Subcutaneous abdominal adipose tissue (tissue), 5 donors: Measurements from ENCODE around the gene ZCCHC17.

Experiments
- H3K27ac ChIP-seq: one replicate; pipeline ENCODE4 v1.7.0; 2013; ENCODE audit warnings: low read depth, mild to moderate bottlenecking, inconsistent platforms, low read length, moderate library complexity
- H3K27me3 ChIP-seq, 5 donors: one replicate each; pipeline ENCODE4 v1.7.0; 2013; ENCODE audit warnings: low read length in 5 of 5, inconsistent platforms in 1 of 5; ENCODE audit not compliant: control insufficient read depth in 5 of 5, insufficient read depth in 4 of 5
- H3K36me3 ChIP-seq, 5 donors: one replicate each; pipeline ENCODE4 v1.7.0; 2013; ENCODE audit warnings: low read length in 5 of 5; ENCODE audit not compliant: control insufficient read depth in 5 of 5, insufficient read depth in 5 of 5
- H3K4me1 ChIP-seq, 5 donors: one replicate each; pipeline ENCODE4 v1.7.0; 2013; ENCODE audit warnings: low read length in 5 of 5, mild to moderate bottlenecking in 3 of 5, moderate library complexity in 1 of 5; ENCODE audit not compliant: control insufficient read depth in 5 of 5, insufficient read depth in 5 of 5
- H3K4me3 ChIP-seq, 5 donors: one replicate each; pipeline ENCODE4 v1.7.0; 2013; ENCODE audit warnings: low read length in 5 of 5, low read depth in 1 of 5
- H3K9ac ChIP-seq, 5 donors: one replicate each; pipeline ENCODE4 v1.7.0; 2013; ENCODE audit warnings: low read length in 5 of 5, mild to moderate bottlenecking in 4 of 5, moderate library complexity in 3 of 5
- H3K9me3 ChIP-seq, 5 donors: one replicate each; pipeline ENCODE4 v1.7.0; 2013; ENCODE audit warnings: low read length in 5 of 5; ENCODE audit not compliant: control insufficient read depth in 5 of 5
- donor health status: healthy.
- donor health status: healthy.
- donor health status: healthy.
- donor health status: healthy.
- donor health status: healthy.

The ZCCHC17 gene

DNA sequence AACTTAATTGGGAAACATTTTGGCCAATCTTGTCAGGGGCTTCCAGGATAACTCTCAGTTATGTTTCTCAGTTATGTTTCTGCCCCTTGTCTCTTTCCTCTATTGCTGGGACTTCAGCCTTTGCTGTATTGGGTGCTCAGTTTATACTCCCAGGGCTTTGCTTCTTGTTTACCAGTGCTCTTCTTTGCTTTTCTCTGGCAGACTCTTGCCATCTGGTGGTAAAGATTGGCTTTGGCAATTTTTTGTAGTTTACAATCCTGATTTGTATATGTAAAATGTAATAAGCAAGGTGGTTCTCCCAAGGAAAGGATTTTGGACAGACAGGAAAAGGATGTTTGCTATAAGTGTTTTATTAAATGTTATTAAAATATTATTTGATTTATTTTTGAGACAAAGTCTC is 38.2 kb downstream of the ZCCHC17 start:
- Histone ChIP-seq H3K36me3 (peaks cover 8 to 19% (median 11%) of the 10 kb centered on the region in 5 donors), H3K27ac (no peak overlapping the region), H3K9ac (no peak overlapping the region), H3K27me3 (no peaks in the 10 kb centered on the region), H3K9me3 (no peaks in the 10 kb centered on the region), H3K4me1 (no peaks in the 10 kb centered on the region), H3K4me3 (no peak overlapping the region)

DNA sequence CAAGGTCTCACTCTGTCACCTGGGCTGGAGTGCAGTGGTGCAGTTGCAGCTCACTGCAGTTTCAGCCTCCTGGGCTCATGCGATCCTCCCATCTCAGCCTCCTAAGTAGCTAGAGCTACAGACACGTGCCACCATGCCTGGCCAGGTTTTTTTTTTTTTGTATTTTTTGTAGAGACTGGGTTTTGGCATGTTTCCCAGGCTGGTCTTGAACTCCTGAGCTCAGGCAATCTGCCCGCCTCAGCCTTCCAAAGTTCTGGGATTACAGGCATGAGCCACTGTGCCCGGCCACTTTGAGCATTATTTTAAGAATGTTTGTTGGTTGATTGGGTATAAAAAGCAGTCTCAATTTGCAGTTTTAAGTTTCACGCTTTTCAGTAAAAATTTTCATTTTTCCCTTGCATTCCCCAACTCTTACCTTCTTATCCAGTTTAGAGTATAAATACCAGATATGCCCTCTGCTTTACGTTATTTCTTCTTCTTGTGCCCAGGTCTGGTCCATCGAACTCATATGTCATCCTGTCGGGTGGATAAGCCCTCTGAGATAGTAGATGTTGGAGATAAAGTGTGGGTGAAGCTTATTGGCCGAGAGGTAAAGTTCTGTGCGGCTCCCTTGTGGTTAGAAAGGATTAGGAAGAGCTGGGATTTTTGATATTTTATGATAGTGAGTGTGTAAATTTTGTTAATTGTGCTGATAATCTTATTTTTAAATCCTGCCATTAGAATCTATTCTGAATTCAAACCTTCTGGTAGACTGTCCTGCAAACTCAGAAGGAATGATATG is 40.0 kb downstream of the ZCCHC17 start:
- H3K27me3 ChIP-seq: no peaks in the 10 kb centered on the region
- no peak overlapping the region for H3K9ac ChIP-seq
- no peak overlapping the region for H3K4me3 ChIP-seq

DNA sequence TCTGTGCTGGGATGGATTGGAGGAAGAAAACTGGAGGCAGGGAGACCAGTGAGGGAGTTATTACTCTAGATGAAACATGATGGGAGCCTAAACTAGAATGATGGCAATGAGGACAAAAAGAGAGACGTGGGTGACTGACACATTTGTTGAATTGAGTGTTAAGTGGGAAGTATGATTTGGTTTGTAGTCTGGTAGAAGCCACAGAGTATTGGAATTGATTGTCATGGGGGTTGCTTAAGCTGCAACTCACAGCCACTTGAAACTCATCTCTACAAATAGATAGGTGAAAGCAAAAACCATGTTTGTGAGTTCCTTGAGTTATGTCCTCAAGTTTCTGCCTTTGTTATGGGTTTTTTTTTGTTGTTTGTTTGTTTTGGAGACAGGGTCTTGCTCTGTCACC is 47.7 kb downstream of the ZCCHC17 start:
- Histone ChIP-seq H3K4me3 (no peak overlapping the region), H3K27me3 (no peaks in the 10 kb centered on the region), H3K36me3 (peaks cover 13 to 51% (median 26%) of the 10 kb centered on the region in 5 donors), H3K27ac (no peak overlapping the region), H3K9ac (no peak overlapping the region), H3K4me1 (no peaks in the 10 kb centered on the region), H3K9me3 (no peaks in the 10 kb centered on the region)

More for the DNA sequence above, 40.0 kb downstream of the ZCCHC17 start:
- no peaks in the 10 kb centered on the region for H3K4me1 ChIP-seq
- no peak overlapping the region for H3K27ac ChIP-seq
- peaks cover 9 to 19% (median 14%) of the 10 kb centered on the region in 5 donors for H3K36me3 ChIP-seq
- H3K9me3 ChIP-seq: no peaks in the 10 kb centered on the region

DNA sequence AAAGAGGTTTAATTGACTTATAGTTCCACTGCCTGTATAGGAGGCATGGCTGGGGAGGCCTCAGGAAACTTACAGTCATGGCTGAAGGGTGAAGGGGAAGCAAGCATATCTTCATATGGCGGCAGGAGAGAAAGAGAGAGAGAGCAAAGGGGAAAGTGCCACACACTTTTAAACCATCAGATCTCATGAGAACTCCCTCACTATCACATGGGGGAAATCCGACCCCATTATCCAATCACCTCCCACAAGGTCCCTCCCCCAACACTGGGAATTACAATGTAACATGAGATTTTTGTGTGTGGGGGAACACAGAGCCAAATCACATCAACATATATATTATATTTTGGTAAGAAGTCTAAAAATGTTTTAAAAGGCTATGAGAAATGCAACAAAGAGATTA is 48.8 kb downstream of the ZCCHC17 start:
- H3K9me3 ChIP-seq: no peaks in the 10 kb centered on the region
- H3K36me3 ChIP-seq: peaks cover 21 to 55% (median 32%) of the 10 kb centered on the region in 5 donors
- H3K27ac ChIP-seq: no peak overlapping the region
- H3K9ac ChIP-seq: no peak overlapping the region
- H3K4me3 ChIP-seq: no peak overlapping the region
- no peaks in the 10 kb centered on the region for H3K27me3 ChIP-seq
- no peaks in the 10 kb centered on the region for H3K4me1 ChIP-seq

DNA sequence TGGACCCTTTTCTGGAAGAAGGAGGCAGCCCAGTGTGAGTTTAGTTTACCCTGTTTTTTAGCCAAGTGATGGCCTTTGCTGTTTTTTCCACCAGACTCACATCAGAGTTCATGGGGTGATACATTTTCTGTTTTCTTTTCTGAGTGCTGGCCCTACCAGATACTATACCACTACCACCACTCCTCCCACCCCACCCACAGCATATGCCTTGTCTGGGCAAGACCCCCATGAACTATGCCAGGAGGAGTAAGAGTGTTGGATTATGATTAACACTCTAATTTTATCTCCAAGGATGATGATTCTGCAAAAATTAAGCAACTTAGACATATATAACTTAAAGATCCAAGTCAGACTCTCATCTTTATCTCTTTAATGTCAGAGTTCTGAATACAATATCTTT is 50.0 kb downstream of the ZCCHC17 start:
- no peak overlapping the region for H3K9ac ChIP-seq
- H3K9me3 ChIP-seq: no peaks in the 10 kb centered on the region
- no peak overlapping the region for H3K27ac ChIP-seq
- peaks cover 21 to 66% (median 38%) of the 10 kb centered on the region in 5 donors for H3K36me3 ChIP-seq
- no peak overlapping the region for H3K4me3 ChIP-seq
- H3K27me3 ChIP-seq: no peaks in the 10 kb centered on the region
- no peaks in the 10 kb centered on the region for H3K4me1 ChIP-seq

DNA sequence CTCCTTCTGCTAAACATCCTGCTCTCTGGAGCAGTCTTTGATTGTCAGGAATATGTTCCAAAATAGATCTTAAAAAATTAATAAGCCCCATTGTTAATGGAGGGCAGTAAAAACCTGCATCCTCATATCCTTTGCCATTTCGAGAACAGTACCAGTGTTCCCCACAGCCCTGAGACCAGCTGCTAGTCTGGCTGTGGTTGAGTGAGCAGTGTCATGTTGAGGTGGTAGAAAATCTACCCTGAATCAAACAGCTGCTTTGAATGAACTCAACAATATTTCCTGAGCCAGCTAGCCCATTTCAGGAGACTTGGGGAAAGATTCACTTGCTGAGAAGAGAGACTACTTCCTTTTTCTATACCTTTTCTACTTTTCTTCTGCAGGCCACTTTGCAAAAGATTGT is 51.6 kb downstream of the ZCCHC17 start:
- Histone ChIP-seq H3K36me3 (peaks cover 28 to 68% (median 41%) of the 10 kb centered on the region in 5 donors), H3K27me3 (no peaks in the 10 kb centered on the region), H3K9ac (no peak overlapping the region), H3K4me3 (no peak overlapping the region), H3K9me3 (no peaks in the 10 kb centered on the region), H3K27ac (no peak overlapping the region), H3K4me1 (no peaks in the 10 kb centered on the region)

DNA sequence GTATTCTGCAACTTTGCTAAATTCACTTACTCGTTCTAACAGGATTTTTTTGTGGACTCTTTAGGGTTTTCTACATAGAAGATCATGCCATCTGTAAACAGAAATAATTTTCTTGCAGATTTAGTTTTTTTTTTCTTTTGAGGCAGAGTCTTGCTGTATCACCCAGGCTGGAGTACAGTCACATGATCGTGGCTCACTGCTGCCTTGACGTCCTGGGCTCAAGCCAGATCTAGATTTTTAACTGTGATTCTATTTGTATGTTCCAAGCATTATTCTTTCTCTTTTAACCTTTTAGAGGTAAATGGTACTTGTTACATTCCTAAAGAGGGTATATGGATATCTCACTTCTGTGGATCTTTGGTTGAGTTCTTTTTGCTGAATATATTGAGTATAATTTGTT is 57.5 kb downstream of the ZCCHC17 start:
- Histone ChIP-seq H3K36me3 (peaks cover 25 to 57% (median 33%) of the 10 kb centered on the region in 5 donors), H3K27me3 (no peaks in the 10 kb centered on the region), H3K27ac (no peak overlapping the region)

DNA sequence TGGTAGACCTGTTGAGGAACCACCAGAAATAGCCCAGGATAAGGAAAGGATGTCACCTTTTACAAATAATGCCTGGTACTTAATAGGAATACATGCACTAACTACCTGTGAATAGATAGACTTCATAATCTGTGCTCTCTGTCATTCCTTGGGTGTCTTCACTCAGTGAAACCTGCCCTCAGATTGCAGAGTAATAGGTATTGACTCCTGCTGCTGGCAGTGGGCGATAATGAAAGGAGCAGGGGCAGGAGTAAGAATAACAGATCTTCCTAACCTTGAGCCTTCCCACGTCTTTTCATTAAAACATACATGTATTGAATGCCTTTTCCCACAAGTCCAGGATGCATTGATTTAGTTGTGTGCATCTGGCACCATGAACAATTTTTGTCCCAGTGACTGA is 59.6 kb downstream of the ZCCHC17 start:
- H3K4me3 ChIP-seq: no peak overlapping the region
- no peaks in the 10 kb centered on the region for H3K27me3 ChIP-seq
- no peak overlapping the region for H3K9ac ChIP-seq
- H3K27ac ChIP-seq: no peak overlapping the region
- H3K9me3 ChIP-seq: no peaks in the 10 kb centered on the region
- H3K4me1 ChIP-seq: peaks cover 0 to 3% (median 0%) of the 10 kb centered on the region in 5 donors
- peaks cover 24 to 51% (median 27%) of the 10 kb centered on the region in 5 donors for H3K36me3 ChIP-seq

More for the DNA sequence above, 57.5 kb downstream of the ZCCHC17 start:
- no peak overlapping the region for H3K4me3 ChIP-seq
- no peak overlapping the region for H3K9ac ChIP-seq
- H3K9me3 ChIP-seq: no peaks in the 10 kb centered on the region
- H3K4me1 ChIP-seq: peaks cover 0 to 3% (median 0%) of the 10 kb centered on the region in 5 donors

DNA sequence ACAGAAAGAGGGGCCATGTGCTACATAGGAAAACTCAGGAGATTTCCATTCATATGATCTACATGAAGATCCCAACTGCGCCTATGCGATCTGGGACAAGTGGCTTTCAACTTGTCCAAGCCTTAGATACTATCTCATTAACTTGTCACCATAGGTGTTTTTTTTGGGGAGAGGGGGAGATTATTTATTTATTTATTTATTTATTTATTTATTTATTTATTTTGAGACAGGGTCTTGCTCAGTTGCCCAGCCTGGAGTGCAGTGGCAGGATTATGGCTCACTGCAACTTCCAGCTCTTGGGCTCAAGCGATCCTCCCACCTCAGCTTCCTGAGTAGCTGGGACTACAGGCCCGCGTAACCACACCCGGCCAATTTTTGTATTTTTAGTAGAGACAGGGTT is 64.8 kb downstream of the ZCCHC17 start:
- Histone ChIP-seq H3K36me3 (peaks cover 24 to 58% (median 41%) of the 10 kb centered on the region in 5 donors), H3K9ac (no peak overlapping the region), H3K4me3 (no peak overlapping the region), H3K27ac (no peak overlapping the region), H3K9me3 (no peaks in the 10 kb centered on the region), H3K27me3 (no peaks in the 10 kb centered on the region), H3K4me1 (no peaks in the 10 kb centered on the region)

DNA sequence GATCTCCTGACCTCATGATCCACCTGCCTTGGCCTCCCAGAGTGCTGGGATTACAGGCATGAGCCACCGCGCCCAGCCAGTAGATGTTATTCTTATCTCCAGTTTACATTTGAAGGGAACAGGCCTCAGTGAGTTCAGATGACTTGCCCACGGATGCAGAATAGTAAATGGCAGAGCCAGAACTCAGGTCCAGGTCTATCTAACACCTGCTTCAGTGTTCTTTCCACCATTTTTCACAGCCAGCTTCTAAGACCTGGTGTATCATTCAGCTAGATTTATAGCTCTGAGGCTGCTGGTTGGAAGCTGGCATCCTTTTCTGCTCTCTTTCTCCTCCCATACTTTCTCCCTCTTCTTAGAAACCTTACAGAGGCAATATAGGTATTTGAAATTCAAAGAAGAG is 65.2 kb downstream of the ZCCHC17 start:
- peaks cover 22 to 59% (median 44%) of the 10 kb centered on the region in 5 donors for H3K36me3 ChIP-seq
- no peaks in the 10 kb centered on the region for H3K4me1 ChIP-seq
- no peak overlapping the region for H3K4me3 ChIP-seq
- no peak overlapping the region for H3K9ac ChIP-seq
- no peak overlapping the region for H3K27ac ChIP-seq
- H3K27me3 ChIP-seq: no peaks in the 10 kb centered on the region
- no peaks in the 10 kb centered on the region for H3K9me3 ChIP-seq
